ENCODE measurements around the gene SHISA5. TPM values are rescaled to one million over a fixed set of nuclear protein-coding genes. Genes with fewer than 3 reads are reported as not detected.
A peak's percentile ranks its signal among the peaks of the same experiment; 100 is the strongest.

SHISA5 gene
- total and polyA plus RNA-seq, 4 donors = 40.7 to 104 (median 75.8) TPM

- TF ChIP-seq CTCF (IDR thresholded peaks at IDR 0.05; ENCODE audit: low read depth, low read length, missing input control) (no peak), EGR1 (IDR thresholded peaks at IDR 0.05; ENCODE audit: low read depth in 2 of 2) (no peak), REST (IDR thresholded peaks at IDR 0.05) (no peak), RXRA (IDR thresholded peaks at IDR 0.05) (peak; percentile 34 to 71), JUND (IDR thresholded peaks at IDR 0.05) (no peak), NR2F2 (IDR thresholded peaks at IDR 0.05) (peak; percentile 91), TAF1 (conservative IDR thresholded peaks at IDR 0.05) (no peak), ZBTB33 (IDR thresholded peaks at IDR 0.05) (no peak), YY1 (IDR thresholded peaks at IDR 0.05) (peak; percentile 95), GABPA (IDR thresholded peaks at IDR 0.05 in 1 of 2, conservative IDR thresholded peaks at IDR 0.05 in 1 of 2) (peak; percentile 90 to 98), HNF4G (IDR thresholded peaks at IDR 0.05) (no peak), ATF3 (IDR thresholded peaks at IDR 0.05) (no peak), FOXA1 (IDR thresholded peaks at IDR 0.05) (no peak), SP1 (IDR thresholded peaks at IDR 0.05) (peak; percentile 87), HNF4A (conservative IDR thresholded peaks at IDR 0.05) (peak in 1 of 2 donors; percentile 24), FOXA2 (IDR thresholded peaks at IDR 0.05) (no peak), RAD21 (IDR thresholded peaks at IDR 0.05) (no peak), MAX (IDR thresholded peaks at IDR 0.05) (peak; percentile 44)
- H3K36me3 ChIP-seq (ENCODE audit: control insufficient read depth in 4 of 4, insufficient read depth in 3 of 4, low read depth in 1 of 4, low read length in 3 of 4) = peaks cover 0 to 12% (median 4%) of the 10 kb centered on the region in 4 donors
- peak within 1 kb of the TSS; percentile 87 to 89 for H3K27ac ChIP-seq (ENCODE audit: low read depth in 1 of 2, low read length in 2 of 2)
- WGBS = under 1% methylated on average over 54 of the region's 54 CpGs
- H3K9me3 ChIP-seq (ENCODE audit: control insufficient read depth in 4 of 4, low read length in 3 of 4) = no peaks in the 10 kb centered on the region
- H3K4me3 ChIP-seq (ENCODE audit: low read depth in 1 of 3, low read length in 3 of 3) = peak within 1 kb of the TSS; percentile 77 to 94 (median 92)
- DNase-seq (ENCODE audit: low spot score) = peak; percentile 97
- peaks cover 2 to 23% (median 14%) of the 10 kb centered on the region in 4 donors for H3K4me1 ChIP-seq (ENCODE audit: control insufficient read depth in 4 of 4, insufficient read depth in 4 of 4, low read length in 3 of 4)
- no peaks in the 10 kb centered on the region for H3K27me3 ChIP-seq (ENCODE audit: control insufficient read depth in 4 of 4, insufficient read depth in 4 of 4, low read length in 3 of 4)
- peak within 1 kb of the TSS; percentile 52 to 61 for H3K9ac ChIP-seq (ENCODE audit: low read depth in 1 of 2, low read length in 2 of 2)
Observed at GRCh38 chr3:48439820-48440589, 64.0 kb downstream of the SHISA5 start, which contains the start of the genes CCDC51 and TMA7. Gene CCDC51 (minus strand): TSS chr3:48440119. CDS start chr3:48435128, 4,991 bp downstream. Gene TMA7 (plus strand): TSS chr3:48440257. CDS start chr3:48440297, 40 bp downstream.
